HepG2 (cell line): ENCODE measurements around the gene TMEM61.

Experiments
- TRIM24 ChIP-seq: sonication (generic); formaldehyde crosslinking; IDR thresholded peaks from 2 replicates; pipeline ENCODE4 v1.8.0; 2022; ENCODE audit warnings: mild to moderate bottlenecking, missing genetic modification reagents
- ZKSCAN8 ChIP-seq: IDR thresholded peaks from 2 replicates; pipeline ENCODE4 v1.6.1; 2016; ENCODE audit warnings: borderline replicate concordance, missing genetic modification reagents, missing compliant biosample characterization
- ZNF256 ChIP-seq: sonication (generic); formaldehyde crosslinking; conservative IDR thresholded peaks from 2 replicates; pipeline ENCODE4 v1.4.0; 2020; ENCODE audit warnings: missing genetic modification reagents
- ZNF501 ChIP-seq: sonication (generic); formaldehyde crosslinking; IDR thresholded peaks from 2 replicates; pipeline ENCODE4 v1.5.1; 2020; ENCODE audit warnings: mild to moderate bottlenecking, moderate library complexity, missing genetic modification reagents
- ZUFSP ChIP-seq: sonication (generic); formaldehyde crosslinking; IDR thresholded peaks from 2 replicates; pipeline ENCODE4 v1.9.0; 2021; ENCODE audit warnings: missing genetic modification reagents, mild to moderate bottlenecking, borderline replicate concordance
- TF ChIP-seq, protein P1 (sequence below): sonication (generic); formaldehyde crosslinking; IDR thresholded peaks from 2 replicates; pipeline ENCODE4 v1.4.0; 2020; ENCODE audit warnings: missing genetic modification reagents

- TF ChIP-seq ZUFSP (CRISPR knock-in tag) (no peak), TRIM24 (CRISPR knock-in tag) (no peak), ZKSCAN8 (CRISPR knock-in tag) (no peak), ZNF256 (CRISPR knock-in tag) (no peak), ZNF501 (CRISPR knock-in tag) (no peak)
- TF ChIP-seq, protein P1, sequence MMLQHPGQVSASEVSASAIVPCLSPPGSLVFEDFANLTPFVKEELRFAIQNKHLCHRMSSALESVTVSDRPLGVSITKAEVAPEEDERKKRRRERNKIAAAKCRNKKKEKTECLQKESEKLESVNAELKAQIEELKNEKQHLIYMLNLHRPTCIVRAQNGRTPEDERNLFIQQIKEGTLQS (CRISPR knock-in tag) = no peak
These were observed 60.6 kb downstream of the TMEM61 start for GRCh38 chr1:55040933-55041494.
